ENCODE measurements around the gene FAT1. TPM values are rescaled to one million over a fixed set of nuclear protein-coding genes. Genes with fewer than 3 reads are reported as not detected.
A peak's percentile ranks its signal among the peaks of the same experiment; 100 is the strongest.

The FAT1 gene
- total RNA-seq, 1 donor from 2014 or later: 408 TPM

- Mint-ChIP-seq H3K27me3 (ENCODE audit: unreplicated experiment) (no peaks in the 10 kb centered on the region), H3K4me1 (ENCODE audit: unreplicated experiment) (peaks cover 61% of the 10 kb centered on the region), H3K9me3 (ENCODE audit: unreplicated experiment) (no peaks in the 10 kb centered on the region), H3K4me3 (ENCODE audit: unreplicated experiment) (no peak overlapping the region), H3K36me3 (ENCODE audit: unreplicated experiment) (peaks cover 28% of the 10 kb centered on the region), H3K27ac (ENCODE audit: unreplicated experiment) (peak overlapping the region; percentile 49)
- no peak for TF ChIP-seq CTCF (IDR thresholded peaks at IDR 0.05)
- DNase-seq (ENCODE audit: extremely low spot score, unreplicated experiment): no peak
Measured at GRCh38 chr4:186653969-186654368, 69.7 kb downstream of the FAT1 start.

- Mint-ChIP-seq H3K4me3 (ENCODE audit: unreplicated experiment) (peak overlapping the region; percentile 8), H3K36me3 (ENCODE audit: unreplicated experiment) (peaks cover 33% of the 10 kb centered on the region), H3K9me3 (ENCODE audit: unreplicated experiment) (no peaks in the 10 kb centered on the region), H3K27ac (ENCODE audit: unreplicated experiment) (peak overlapping the region; percentile 13), H3K4me1 (ENCODE audit: unreplicated experiment) (peaks cover 45% of the 10 kb centered on the region), H3K27me3 (ENCODE audit: unreplicated experiment) (no peaks in the 10 kb centered on the region)
- no peak for DNase-seq (ENCODE audit: extremely low spot score, unreplicated experiment)
- no peak for TF ChIP-seq CTCF (IDR thresholded peaks at IDR 0.05)
Measured at GRCh38 chr4:186651624-186652023, 72.0 kb downstream of the FAT1 start.

GRCh38 chr4:186651181-186651603 lies 72.5 kb downstream of the FAT1 start:
- no peaks in the 10 kb centered on the region for H3K9me3 Mint-ChIP-seq (ENCODE audit: unreplicated experiment)
- H3K27ac Mint-ChIP-seq (ENCODE audit: unreplicated experiment): peak overlapping the region; percentile 13
- no peak overlapping the region for H3K4me3 Mint-ChIP-seq (ENCODE audit: unreplicated experiment)
- peaks cover 31% of the 10 kb centered on the region for H3K36me3 Mint-ChIP-seq (ENCODE audit: unreplicated experiment)
- peaks cover 46% of the 10 kb centered on the region for H3K4me1 Mint-ChIP-seq (ENCODE audit: unreplicated experiment)
- DNase-seq (ENCODE audit: extremely low spot score, unreplicated experiment): no peak
- H3K27me3 Mint-ChIP-seq (ENCODE audit: unreplicated experiment): no peaks in the 10 kb centered on the region
- TF ChIP-seq CTCF (IDR thresholded peaks at IDR 0.05): no peak

- no peaks in the 10 kb centered on the region for H3K9me3 Mint-ChIP-seq (ENCODE audit: unreplicated experiment)
- no peaks in the 10 kb centered on the region for H3K27me3 Mint-ChIP-seq (ENCODE audit: unreplicated experiment)
- DNase-seq (ENCODE audit: extremely low spot score, unreplicated experiment): no peak
- no peak for TF ChIP-seq CTCF (IDR thresholded peaks at IDR 0.05)
- no peak overlapping the region for H3K4me3 Mint-ChIP-seq (ENCODE audit: unreplicated experiment)
- H3K27ac Mint-ChIP-seq (ENCODE audit: unreplicated experiment): peak overlapping the region; percentile 17
- peaks cover 35% of the 10 kb centered on the region for H3K36me3 Mint-ChIP-seq (ENCODE audit: unreplicated experiment)
- H3K4me1 Mint-ChIP-seq (ENCODE audit: unreplicated experiment): peaks cover 50% of the 10 kb centered on the region
Measured at GRCh38 chr4:186650401-186651180, 73.1 kb downstream of the FAT1 start.

- Mint-ChIP-seq H3K27ac (ENCODE audit: unreplicated experiment) (no peak overlapping the region), H3K9me3 (ENCODE audit: unreplicated experiment) (no peaks in the 10 kb centered on the region), H3K36me3 (ENCODE audit: unreplicated experiment) (peaks cover 35% of the 10 kb centered on the region), H3K27me3 (ENCODE audit: unreplicated experiment) (no peaks in the 10 kb centered on the region), H3K4me3 (ENCODE audit: unreplicated experiment) (no peak overlapping the region), H3K4me1 (ENCODE audit: unreplicated experiment) (peaks cover 50% of the 10 kb centered on the region)
- no peak for DNase-seq (ENCODE audit: extremely low spot score, unreplicated experiment)
- TF ChIP-seq CTCF (IDR thresholded peaks at IDR 0.05): no peak
Measured at GRCh38 chr4:186647821-186648220, 75.8 kb downstream of the FAT1 start.
